Measurements from ENCODE around the gene HMGN3.

- TF ChIP-seq, protein P1, sequence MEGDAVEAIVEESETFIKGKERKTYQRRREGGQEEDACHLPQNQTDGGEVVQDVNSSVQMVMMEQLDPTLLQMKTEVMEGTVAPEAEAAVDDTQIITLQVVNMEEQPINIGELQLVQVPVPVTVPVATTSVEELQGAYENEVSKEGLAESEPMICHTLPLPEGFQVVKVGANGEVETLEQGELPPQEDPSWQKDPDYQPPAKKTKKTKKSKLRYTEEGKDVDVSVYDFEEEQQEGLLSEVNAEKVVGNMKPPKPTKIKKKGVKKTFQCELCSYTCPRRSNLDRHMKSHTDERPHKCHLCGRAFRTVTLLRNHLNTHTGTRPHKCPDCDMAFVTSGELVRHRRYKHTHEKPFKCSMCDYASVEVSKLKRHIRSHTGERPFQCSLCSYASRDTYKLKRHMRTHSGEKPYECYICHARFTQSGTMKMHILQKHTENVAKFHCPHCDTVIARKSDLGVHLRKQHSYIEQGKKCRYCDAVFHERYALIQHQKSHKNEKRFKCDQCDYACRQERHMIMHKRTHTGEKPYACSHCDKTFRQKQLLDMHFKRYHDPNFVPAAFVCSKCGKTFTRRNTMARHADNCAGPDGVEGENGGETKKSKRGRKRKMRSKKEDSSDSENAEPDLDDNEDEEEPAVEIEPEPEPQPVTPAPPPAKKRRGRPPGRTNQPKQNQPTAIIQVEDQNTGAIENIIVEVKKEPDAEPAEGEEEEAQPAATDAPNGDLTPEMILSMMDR (optimal IDR thresholded peaks at IDR 0.05 in 1 of 3, IDR thresholded peaks at IDR 0.05 in 1 of 3, conservative IDR thresholded peaks at IDR 0.05 in 1 of 3; ENCODE audit: extremely low read depth in 1 of 3, insufficient read depth in 2 of 3, low read length in 3 of 3), result no peak
- TF ChIP-seq EZH2 (IDR thresholded peaks at IDR 0.05; ENCODE audit: low read length), result no peak
Measured at GRCh38 chr6:79238919-79239318, 4.4 kb upstream of the HMGN3 start.

Data from keratinocyte (primary cell).